Heart left ventricle (tissue), 13 donors: ENCODE data around the gene PRICKLE1.

Experiments used
- CTCF ChIP-seq, 12 donors: fragments of 200-600 bp; sonication (generic) in 4 of 12; IDR thresholded peaks; one replicate each; pipeline versions ENCODE4 v1.5.0 to v1.8.0; 2018 to 2022; ENCODE audit warnings: antibody characterized with exemption in 12 of 12, mild to moderate bottlenecking in 5 of 12
- POLR2A ChIP-seq, 2 donors: fragments of 450-650 bp; IDR thresholded peaks; one replicate each; pipeline ENCODE4 v1.6.1; 2017; ENCODE audit warnings: antibody characterized with exemption in 2 of 2, mild to moderate bottlenecking in 2 of 2, moderate library complexity in 2 of 2
- donor health status: ischemic (EF 13 %, LVEDD 7.1; RV severe dilation, severe dysfunction).
- donor health status: DM: no; HTN: yes; CAD: no.
- donor health status: DM: no; HTN: no; CAD: no.
- donor health status: ischemic (EF 25% LVEDD 6.9; RV normal size, moderate dysfunction).
- donor health status: ischemic (EF 25% LVEDD 5.7; RV mildly dilated, moderate dysfunction).
- donor health status: ischemic (EF 35%, LVEDD 5.7; RV mildly dilated, moderate dysfunction).
- donor health status: nonischemic (EF 11% LVEDD 7.7; RV severe dilation, severe dysfunction).
- donor health status: DM: yes; HTN: yes; CAD: no.
- donor health status: PGD.
- donor health status: ischemic (EF 29% LVEDD 5.4; RV normal size, mild dysfunction).
- donor health status: nonischemic (EF 23%, LVEDD 6.1; RV moderate dilation, normal function).

DNA sequence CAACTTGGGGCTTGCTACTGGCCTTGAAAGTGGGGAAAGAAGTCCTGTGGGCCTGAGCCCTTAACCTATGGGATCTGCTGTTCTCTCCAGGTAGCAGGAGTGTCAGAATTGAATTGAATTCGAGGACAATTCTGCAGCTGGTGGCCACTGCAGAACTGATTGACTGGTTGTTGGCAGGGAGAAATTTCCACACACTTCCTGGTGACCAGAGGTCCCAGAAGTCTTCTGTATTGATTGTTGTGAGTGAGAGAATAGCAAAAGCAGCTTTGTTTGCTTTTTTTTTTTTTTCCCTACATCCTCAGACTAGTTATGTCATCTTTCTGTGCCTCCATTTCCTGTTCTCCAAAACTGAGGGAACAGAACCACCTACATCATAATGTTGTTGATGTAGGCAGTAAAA lies 64.1 kb downstream of the PRICKLE1 start:
- TF ChIP-seq POLR2A (IDR thresholded peaks at IDR 0.05) (no peak), CTCF (IDR thresholded peaks at IDR 0.05) (no peak)
